ENCODE results near the gene MTERF4. TPM values are rescaled to one million over a fixed set of nuclear protein-coding genes. Genes with fewer than 3 reads are reported as not detected.
A peak's percentile ranks its signal among the peaks of the same experiment; 100 is the strongest.

Gene MTERF4
- total and polyA plus RNA-seq, 12 donors = 17.4 to 39.2 (median 32.2) TPM

- H3K27ac ChIP-seq = no peak overlapping the region
- no peaks in the 10 kb centered on the region for H3K4me1 ChIP-seq (replicated peaks in 1 of 2)
- no peaks in the 10 kb centered on the region for H3K27me3 ChIP-seq
- TF ChIP-seq CTCF (IDR thresholded peaks at IDR 0.05) = no peak
- TF ChIP-seq POLR2A (IDR thresholded peaks at IDR 0.05) = no peak
- intact Hi-C loops (cut with DNase I) = no loop called here
- no peak overlapping the region for H3K4me3 ChIP-seq
- 89 to 95% (median 93%) methylated on average over 5 to 11 of the region's 11 CpGs for WGBS, 4 donors
- DNase-seq = peak in 2 of 7 donors; percentile 0 to 33
- no peaks in the 10 kb centered on the region for H3K9me3 ChIP-seq (replicated peaks in 1 of 3)
- peaks cover 0 to 7% of the 10 kb centered on the region in 2 donors for H3K36me3 ChIP-seq (replicated peaks in 1 of 2)
Observed at GRCh38 chr2:241048949-241049343, 53.1 kb downstream of the MTERF4 start.

- TF ChIP-seq CTCF (IDR thresholded peaks at IDR 0.05) (no peak), POLR2A (IDR thresholded peaks at IDR 0.05) (no peak)
- H3K36me3 ChIP-seq (replicated peaks in 1 of 2) = peaks cover 0 to 7% of the 10 kb centered on the region in 2 donors
- intact Hi-C loops (cut with DNase I) = no loop called here
- no peak overlapping the region for H3K27ac ChIP-seq
- H3K4me1 ChIP-seq (replicated peaks in 1 of 2) = no peaks in the 10 kb centered on the region
- 91 to 94% (median 93%) methylated on average over 23 to 30 of the region's 30 CpGs for WGBS, 4 donors
- DNase-seq = peak in 2 of 7 donors; percentile 0 to 39
- H3K4me3 ChIP-seq = no peak overlapping the region
- no peaks in the 10 kb centered on the region for H3K27me3 ChIP-seq
- H3K9me3 ChIP-seq (replicated peaks in 1 of 3) = no peaks in the 10 kb centered on the region
Observed at GRCh38 chr2:241048149-241048948, 53.7 kb downstream of the MTERF4 start.

GRCh38 chr2:241047253-241048010, 54.7 kb downstream of the MTERF4 start:
- Histone ChIP-seq H3K27me3 (no peaks in the 10 kb centered on the region), H3K36me3 (replicated peaks in 1 of 2) (peaks cover 0 to 7% of the 10 kb centered on the region in 2 donors), H3K4me3 (no peak overlapping the region), H3K9me3 (replicated peaks in 1 of 3) (no peaks in the 10 kb centered on the region), H3K27ac (no peak overlapping the region), H3K4me1 (replicated peaks in 1 of 2) (no peaks in the 10 kb centered on the region)
- 82 to 86% (median 86%) methylated on average over 6 of the region's 6 CpGs for WGBS, 4 donors
- no peak for DNase-seq
- intact Hi-C loops (cut with DNase I) = no loop called here
- TF ChIP-seq POLR2A (IDR thresholded peaks at IDR 0.05) (no peak), CTCF (IDR thresholded peaks at IDR 0.05) (no peak)

Small RNA genes lying within 50 kb of the gene (small RNA-seq; reads per million reads assigned to genes)
- gene AC005237.2 = 0 reads per million in 2 donors

Other genes with a start within 250 kb of the MTERF4 start
- 1 to 10 TPM in 1 of 9 donors, under 1 TPM in 5, not detected in 3; 0.14 to 1.2 (median 0.78) TPM for gene AGXT, start 233.5 kb downstream of the MTERF4 start, total RNA-seq
- under 1 TPM; 0.16 to 0.47 (median 0.26) TPM for gene AGXT, start 233.5 kb downstream of the MTERF4 start, polyA plus RNA-seq
- gene MAB21L4, start 206.1 kb downstream of the MTERF4 start, total RNA-seq = not detected
- gene MAB21L4, start 206.1 kb downstream of the MTERF4 start, polyA plus RNA-seq = under 1 TPM in 2 of 3 donors, not detected in 1; 0.10 to 0.32 TPM
- under 1 TPM in 4 of 9 donors, not detected in 5; 0.07 to 0.65 (median 0.28) TPM for gene CROCC2, start 196.0 kb downstream of the MTERF4 start, total RNA-seq
- gene CROCC2, start 196.0 kb downstream of the MTERF4 start, polyA plus RNA-seq = under 1 TPM in 2 of 3 donors, not detected in 1; 0.07 to 0.32 TPM
- gene SNED1, start 103.7 kb downstream of the MTERF4 start, total RNA-seq = 10 to 100 TPM in 8 of 9 donors, 1 to 10 TPM in 1; 6.3 to 59.5 (median 23.8) TPM
- gene SNED1, start 103.7 kb downstream of the MTERF4 start, polyA plus RNA-seq = 10 to 100 TPM in 2 of 3 donors, 1 to 10 TPM in 1; 3.1 to 27.5 (median 17.7) TPM
- gene PASK, start 47.2 kb upstream of the MTERF4 start, total RNA-seq = 1 to 10 TPM in 8 of 9 donors, under 1 TPM in 1; 0.72 to 8.9 (median 3.3) TPM
- 1 to 10 TPM; 2.1 to 4.4 (median 4.2) TPM for gene PASK, start 47.2 kb upstream of the MTERF4 start, polyA plus RNA-seq
- gene PPP1R7, start 48.2 kb upstream of the MTERF4 start, total RNA-seq = 10 to 100 TPM; 26.2 to 79.9 (median 63.0) TPM
- 100 to 1,000 TPM in 1 of 3 donors, 10 to 100 TPM in 2; 50.0 to 128 (median 72.3) TPM for gene PPP1R7, start 48.2 kb upstream of the MTERF4 start, polyA plus RNA-seq
- 1 to 10 TPM; 1.1 to 5.1 (median 1.9) TPM for gene ANO7, start 86.4 kb upstream of the MTERF4 start, total RNA-seq
- 1 to 10 TPM in 2 of 3 donors, under 1 TPM in 1; 0.48 to 2.1 (median 1.7) TPM for gene ANO7, start 86.4 kb upstream of the MTERF4 start, polyA plus RNA-seq
- gene HDLBP, start 213.4 kb upstream of the MTERF4 start, total RNA-seq = 100 to 1,000 TPM; 348 to 648 (median 465) TPM
- 100 to 1,000 TPM; 295 to 880 (median 378) TPM for gene HDLBP, start 213.4 kb upstream of the MTERF4 start, polyA plus RNA-seq
- 100 to 1,000 TPM; 192 to 352 (median 265) TPM for gene SEPTIN2, start 213.6 kb upstream of the MTERF4 start, total RNA-seq
- gene SEPTIN2, start 213.6 kb upstream of the MTERF4 start, polyA plus RNA-seq = 100 to 1,000 TPM; 108 to 368 (median 145) TPM